ENCODE measurements around the gene GOT2.
"Not testable (repeated sequence)": the region's sequence is repeated elsewhere in the genome, so short reads cannot be mapped to it uniquely, and the experiment has no call there.

GOT2 gene

DNA sequence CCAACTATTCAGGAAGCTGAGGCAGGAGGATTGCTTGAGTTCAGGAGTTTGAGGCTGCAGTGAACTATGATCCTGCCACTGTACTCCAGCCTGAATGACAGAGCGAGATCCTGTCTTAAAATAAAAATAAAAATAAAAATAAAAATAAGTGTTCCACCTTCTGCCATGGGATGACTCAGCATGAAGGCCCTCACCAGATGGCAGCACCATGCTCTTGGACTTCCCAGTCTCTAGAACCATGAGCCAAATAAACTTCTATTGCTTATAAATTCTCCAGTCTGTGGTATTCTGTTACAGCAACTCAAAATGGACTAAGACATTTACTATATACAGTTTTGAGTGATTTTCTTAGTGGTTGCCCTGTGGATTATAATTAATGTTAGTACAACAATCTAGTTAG is 41.7 kb downstream of the GOT2 start:
- Histone ChIP-seq H3K4me3 (ENCODE audit: low read length) (no peak overlapping the region), H3K27me3 (ENCODE audit: insufficient read depth, low read length) (no peaks in the 10 kb centered on the region)

DNA sequence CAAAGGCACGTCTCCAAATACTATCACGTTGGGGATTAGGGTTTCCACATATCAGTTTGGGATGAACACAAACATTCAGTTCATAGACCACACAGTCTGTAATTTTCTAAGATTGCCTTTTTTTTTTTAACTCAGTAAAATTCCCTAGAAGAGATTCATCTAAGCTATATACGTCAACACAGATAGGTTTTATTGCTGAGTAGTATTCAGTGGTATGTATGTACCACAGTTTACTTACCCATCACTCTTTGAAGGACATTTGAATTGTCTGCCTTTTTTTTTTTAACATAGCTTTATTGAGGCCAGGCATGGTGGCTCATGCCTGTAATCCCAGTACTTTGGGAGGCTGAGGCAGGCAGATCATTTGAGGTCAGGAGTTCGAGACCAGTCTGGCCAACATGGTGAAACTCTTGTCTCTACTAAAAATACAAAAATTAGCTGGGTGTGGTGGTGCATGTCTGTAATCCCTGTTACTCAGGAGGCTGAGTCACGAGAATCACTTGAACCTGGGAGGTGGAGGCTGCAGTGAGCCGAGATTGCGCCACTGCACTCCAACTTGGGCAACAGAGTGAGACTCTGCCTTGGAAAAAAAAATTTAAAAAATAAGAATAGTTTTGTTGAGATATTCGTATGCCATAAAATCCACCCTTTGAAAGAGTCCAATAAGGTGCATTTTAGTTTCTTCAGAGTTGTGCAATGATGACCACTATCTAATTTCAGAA is 47.0 kb downstream of the GOT2 start:
- H3K36me3 ChIP-seq (ENCODE audit: insufficient read depth, low read length); H2AFZ ChIP-seq (ENCODE audit: low read depth, low read length); H3K4me3 ChIP-seq (ENCODE audit: low read length); H3K27me3 ChIP-seq (ENCODE audit: insufficient read depth, low read length); H3K9me3 ChIP-seq (ENCODE audit: low read length): not testable (repeated sequence)
- H3K4me1 ChIP-seq (ENCODE audit: insufficient read depth, low read length), result peaks cover 13% of the 10 kb centered on the region

More for the DNA sequence above, 41.7 kb downstream of the GOT2 start:
- Histone ChIP-seq H3K4me1 (ENCODE audit: insufficient read depth, low read length) (no peaks in the 10 kb centered on the region), H3K36me3 (ENCODE audit: insufficient read depth, low read length) (no peaks in the 10 kb centered on the region), H2AFZ (ENCODE audit: low read depth, low read length) (no peak overlapping the region), H3K9me3 (ENCODE audit: low read length) (no peaks in the 10 kb centered on the region)

DNA sequence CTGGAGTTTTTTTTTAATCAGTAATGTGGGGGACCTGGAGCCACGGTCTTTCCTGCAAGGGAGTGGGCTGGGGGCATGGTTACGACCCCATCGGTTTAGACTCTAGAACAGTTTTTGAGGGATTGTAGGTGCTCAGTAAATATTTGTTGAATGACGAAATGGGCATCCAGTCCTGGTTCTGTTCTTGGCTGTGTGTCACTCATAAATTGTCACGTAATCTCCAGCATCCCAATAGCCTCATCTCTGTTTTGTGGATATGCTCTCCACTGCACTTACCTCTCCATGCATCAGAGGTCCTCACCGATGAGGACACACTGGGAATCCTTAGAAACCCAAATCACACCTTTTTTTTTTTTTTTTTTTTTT is 49.0 kb downstream of the GOT2 start:
- H3K9me3 ChIP-seq (ENCODE audit: low read length), result no peaks in the 10 kb centered on the region
- H3K36me3 ChIP-seq (ENCODE audit: insufficient read depth, low read length), result peaks cover 6% of the 10 kb centered on the region
- peak overlapping the region; percentile 71 for H2AFZ ChIP-seq (ENCODE audit: low read depth, low read length)
- H3K4me1 ChIP-seq (ENCODE audit: insufficient read depth, low read length), result peaks cover 13% of the 10 kb centered on the region
- peak overlapping the region; percentile 84 for H3K4me3 ChIP-seq (ENCODE audit: low read length)
- H3K27me3 ChIP-seq (ENCODE audit: insufficient read depth, low read length), result no peaks in the 10 kb centered on the region

DNA sequence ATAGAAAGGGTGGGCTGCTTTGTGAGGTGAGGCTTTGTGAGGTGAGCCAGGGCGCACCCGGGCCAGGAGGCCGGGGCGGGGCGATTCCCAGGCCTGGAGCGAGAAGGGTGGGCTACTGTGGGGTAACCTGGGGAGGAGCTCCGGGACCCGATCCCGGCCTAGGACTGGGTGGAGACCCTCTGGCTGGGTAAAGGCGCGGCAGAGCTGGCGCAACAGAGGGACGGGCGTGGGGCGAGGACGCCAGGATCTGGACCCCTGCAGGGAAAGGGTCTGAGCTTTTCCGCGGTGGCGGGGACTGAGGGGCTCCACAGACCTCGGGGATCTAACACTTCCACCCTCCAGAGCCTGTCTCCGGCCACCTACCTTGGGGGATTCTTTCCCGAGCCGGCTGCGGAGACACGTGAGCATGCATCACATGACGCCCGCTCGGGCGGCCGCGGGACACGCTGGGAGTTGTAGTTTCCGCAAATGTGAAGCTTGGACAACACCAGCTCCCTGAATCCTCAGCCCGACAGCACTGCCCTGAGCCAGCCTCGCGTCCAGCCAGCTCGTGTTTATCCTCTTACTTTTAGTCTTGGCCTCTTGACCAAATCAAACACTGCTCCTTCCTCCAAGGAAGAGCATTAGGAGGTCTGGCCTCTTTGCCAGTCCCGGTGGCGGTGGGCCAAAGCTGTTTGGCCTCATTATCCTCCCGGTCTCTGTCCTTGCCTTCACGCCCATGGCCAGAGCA is 49.6 kb downstream of the GOT2 start, which contains the start of gene SLC38A7:
SLC38A7 (minus strand) TSS at position 417 of the 730 bp plus-strand sequence. CDS start 4,644 bp downstream, outside the sequence.
- Histone ChIP-seq H2AFZ (ENCODE audit: low read depth, low read length) (peak within 1 kb of the TSS; percentile 71), H3K36me3 (ENCODE audit: insufficient read depth, low read length) (peaks cover 10% of the 10 kb centered on the region), H3K27me3 (ENCODE audit: insufficient read depth, low read length) (no peaks in the 10 kb centered on the region), H3K4me1 (ENCODE audit: insufficient read depth, low read length) (peaks cover 13% of the 10 kb centered on the region), H3K4me3 (ENCODE audit: low read length) (peak within 1 kb of the TSS; percentile 84), H3K9me3 (ENCODE audit: low read length) (no peaks in the 10 kb centered on the region)

DNA sequence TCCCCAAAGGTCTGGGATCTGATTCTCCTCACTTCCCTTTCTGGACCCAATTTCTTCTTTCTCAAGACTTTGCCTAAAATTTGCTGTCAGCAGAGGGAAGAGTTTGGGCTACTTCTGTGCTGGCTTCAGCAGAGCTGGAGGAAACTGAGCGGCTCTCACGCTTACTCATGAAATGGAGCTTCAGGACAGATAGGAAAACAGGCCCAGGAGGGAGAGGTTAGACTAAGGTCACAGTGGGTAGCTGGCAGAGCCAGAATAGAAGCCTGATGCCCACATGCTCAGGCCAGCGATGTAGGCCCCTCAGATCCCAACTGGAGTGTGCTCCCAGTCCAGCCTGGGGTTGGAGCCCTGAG is 50.1 kb downstream of the GOT2 start:
- Histone ChIP-seq H3K27me3 (ENCODE audit: insufficient read depth, low read length) (no peaks in the 10 kb centered on the region), H3K4me3 (ENCODE audit: low read length) (peak overlapping the region; percentile 84), H3K36me3 (ENCODE audit: insufficient read depth, low read length) (peaks cover 11% of the 10 kb centered on the region), H3K4me1 (ENCODE audit: insufficient read depth, low read length) (peaks cover 13% of the 10 kb centered on the region), H3K9me3 (ENCODE audit: low read length) (no peaks in the 10 kb centered on the region), H2AFZ (ENCODE audit: low read depth, low read length) (peak overlapping the region; percentile 71)

DNA sequence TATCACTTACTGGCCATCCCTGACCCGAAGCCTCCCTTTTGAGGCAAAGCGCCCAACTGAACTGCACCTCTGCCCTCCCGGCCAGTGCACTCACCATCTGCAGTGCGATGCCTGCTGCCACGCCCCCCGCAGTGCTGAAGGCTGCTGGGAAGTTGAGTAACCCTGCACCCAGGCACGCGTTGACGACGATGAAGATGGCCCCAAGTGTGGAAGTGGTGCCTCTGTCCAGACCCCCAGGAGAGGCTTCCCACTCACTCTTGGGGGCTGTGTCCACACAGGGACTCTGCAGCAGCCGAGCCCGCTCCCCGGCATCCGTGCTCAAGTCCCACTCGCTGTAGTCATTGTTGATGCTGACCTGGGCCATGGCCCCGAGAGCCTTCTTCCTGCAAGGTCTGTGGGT is 54.4 kb downstream of the GOT2 start:
- H3K27me3 ChIP-seq (ENCODE audit: insufficient read depth, low read length), result no peaks in the 10 kb centered on the region
- H3K4me1 ChIP-seq (ENCODE audit: insufficient read depth, low read length), result peaks cover 13% of the 10 kb centered on the region
- peaks cover 38% of the 10 kb centered on the region for H3K36me3 ChIP-seq (ENCODE audit: insufficient read depth, low read length)
- no peaks in the 10 kb centered on the region for H3K9me3 ChIP-seq (ENCODE audit: low read length)
- no peak overlapping the region for H3K4me3 ChIP-seq (ENCODE audit: low read length)
- no peak overlapping the region for H2AFZ ChIP-seq (ENCODE audit: low read depth, low read length)

DNA sequence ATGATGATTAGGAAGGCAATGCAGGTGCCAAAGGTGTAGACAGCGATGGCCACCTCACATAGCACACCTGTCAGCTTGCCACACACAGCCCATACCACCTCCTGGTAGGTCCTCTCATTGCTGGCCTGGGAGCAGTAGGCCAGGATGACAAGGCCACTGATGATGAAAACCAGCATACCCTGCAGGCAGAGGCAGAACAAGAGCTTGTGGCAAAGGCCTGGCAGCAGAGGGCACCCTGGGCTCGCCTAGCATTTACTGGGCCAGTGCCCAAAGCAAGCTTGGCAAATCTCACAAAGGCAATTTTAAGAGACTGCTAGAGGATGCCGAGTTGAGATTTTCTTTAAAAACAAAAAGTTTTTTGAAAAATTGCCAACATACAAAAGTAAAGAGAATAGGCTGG is 55.4 kb downstream of the GOT2 start:
- H3K27me3 ChIP-seq (ENCODE audit: insufficient read depth, low read length), result no peaks in the 10 kb centered on the region
- H2AFZ ChIP-seq (ENCODE audit: low read depth, low read length), result no peak overlapping the region
- no peak overlapping the region for H3K4me3 ChIP-seq (ENCODE audit: low read length)
- peaks cover 7% of the 10 kb centered on the region for H3K4me1 ChIP-seq (ENCODE audit: insufficient read depth, low read length)
- H3K36me3 ChIP-seq (ENCODE audit: insufficient read depth, low read length), result peaks cover 38% of the 10 kb centered on the region
- no peaks in the 10 kb centered on the region for H3K9me3 ChIP-seq (ENCODE audit: low read length)

DNA sequence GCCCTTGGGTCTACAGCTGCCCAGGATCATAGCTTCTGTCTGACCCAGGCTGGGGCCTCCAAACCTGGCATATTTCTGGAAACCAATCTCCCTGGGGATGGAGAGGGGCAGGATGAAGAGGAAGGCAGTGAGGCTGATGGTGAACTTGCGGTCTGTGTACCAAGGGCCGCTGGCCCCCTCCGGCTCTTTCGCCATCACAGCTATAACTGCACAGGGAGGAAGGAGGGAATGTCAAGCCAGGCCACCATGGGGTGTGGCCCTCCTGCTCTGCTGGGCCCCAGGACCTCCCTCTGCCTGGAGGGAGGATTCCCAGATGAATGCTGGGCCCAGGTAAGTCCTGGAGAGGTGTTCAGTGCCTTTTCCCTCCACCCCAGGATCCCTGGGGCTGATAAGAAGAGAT is 55.8 kb downstream of the GOT2 start:
- Histone ChIP-seq H3K27me3 (ENCODE audit: insufficient read depth, low read length) (no peaks in the 10 kb centered on the region), H2AFZ (ENCODE audit: low read depth, low read length) (no peak overlapping the region), H3K36me3 (ENCODE audit: insufficient read depth, low read length) (peaks cover 38% of the 10 kb centered on the region), H3K9me3 (ENCODE audit: low read length) (no peaks in the 10 kb centered on the region), H3K4me1 (ENCODE audit: insufficient read depth, low read length) (peaks cover 2% of the 10 kb centered on the region), H3K4me3 (ENCODE audit: low read length) (no peak overlapping the region)

DNA sequence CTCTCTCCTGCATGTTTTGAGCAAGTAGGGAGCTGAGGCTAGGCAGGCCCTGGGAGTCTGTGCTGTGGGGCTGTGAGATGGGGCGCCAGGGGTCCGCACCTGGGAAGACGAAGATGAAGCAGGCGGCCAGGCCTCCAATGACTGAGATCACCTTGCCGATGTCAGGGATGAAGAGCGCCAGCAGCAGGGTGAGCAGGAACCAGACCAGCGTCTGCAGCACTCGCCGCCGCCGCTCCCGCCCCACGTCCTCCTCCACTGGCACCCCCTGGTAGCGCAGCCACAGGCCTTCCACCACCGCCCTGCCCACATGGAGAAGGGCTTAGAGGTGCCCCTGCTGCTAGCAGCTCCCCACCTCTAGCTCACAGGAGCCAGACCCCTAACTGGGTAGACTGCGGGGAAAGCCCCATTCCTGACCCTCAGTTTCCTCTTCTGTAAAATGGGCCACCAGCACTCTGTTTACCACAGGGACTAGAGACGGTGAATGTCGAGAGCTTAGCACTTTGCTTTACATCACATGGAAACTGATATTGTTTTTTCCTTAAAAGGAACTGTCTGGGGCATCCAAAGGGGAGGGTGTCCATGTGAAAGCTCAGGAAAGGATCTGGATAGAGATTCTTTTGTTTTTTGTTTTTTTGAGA is 63.1 kb downstream of the GOT2 start:
- H3K4me3 ChIP-seq (ENCODE audit: low read length), result no peak overlapping the region
- no peaks in the 10 kb centered on the region for H3K4me1 ChIP-seq (ENCODE audit: insufficient read depth, low read length)
- H3K27me3 ChIP-seq (ENCODE audit: insufficient read depth, low read length), result no peaks in the 10 kb centered on the region
- peaks cover 18% of the 10 kb centered on the region for H3K36me3 ChIP-seq (ENCODE audit: insufficient read depth, low read length)
- no peak overlapping the region for H2AFZ ChIP-seq (ENCODE audit: low read depth, low read length)
- H3K9me3 ChIP-seq (ENCODE audit: low read length), result no peaks in the 10 kb centered on the region

DNA sequence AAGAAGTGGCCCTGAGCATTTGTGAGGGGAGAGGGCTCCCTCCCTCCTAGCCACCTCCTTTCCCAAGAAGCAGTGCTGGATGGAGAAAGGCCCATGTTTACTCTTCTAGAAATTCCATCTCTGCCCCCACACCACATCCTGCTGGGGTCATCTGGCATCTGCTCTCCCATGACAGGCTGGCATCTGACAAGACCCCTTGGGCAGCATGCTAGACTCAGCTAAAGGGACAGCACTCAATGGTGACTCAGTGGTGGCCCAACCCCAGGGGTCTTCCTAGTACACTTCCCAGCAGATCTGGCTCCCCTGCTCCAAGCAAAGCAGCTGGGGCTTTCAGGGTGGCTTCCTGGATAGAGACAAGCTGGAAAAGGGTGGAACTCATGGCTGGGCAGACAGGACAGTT is 63.9 kb downstream of the GOT2 start:
- Histone ChIP-seq H3K4me3 (ENCODE audit: low read length) (no peak overlapping the region), H2AFZ (ENCODE audit: low read depth, low read length) (no peak overlapping the region), H3K27me3 (ENCODE audit: insufficient read depth, low read length) (no peaks in the 10 kb centered on the region), H3K9me3 (ENCODE audit: low read length) (no peaks in the 10 kb centered on the region), H3K4me1 (ENCODE audit: insufficient read depth, low read length) (no peaks in the 10 kb centered on the region), H3K36me3 (ENCODE audit: insufficient read depth, low read length) (peaks cover 11% of the 10 kb centered on the region)

DNA sequence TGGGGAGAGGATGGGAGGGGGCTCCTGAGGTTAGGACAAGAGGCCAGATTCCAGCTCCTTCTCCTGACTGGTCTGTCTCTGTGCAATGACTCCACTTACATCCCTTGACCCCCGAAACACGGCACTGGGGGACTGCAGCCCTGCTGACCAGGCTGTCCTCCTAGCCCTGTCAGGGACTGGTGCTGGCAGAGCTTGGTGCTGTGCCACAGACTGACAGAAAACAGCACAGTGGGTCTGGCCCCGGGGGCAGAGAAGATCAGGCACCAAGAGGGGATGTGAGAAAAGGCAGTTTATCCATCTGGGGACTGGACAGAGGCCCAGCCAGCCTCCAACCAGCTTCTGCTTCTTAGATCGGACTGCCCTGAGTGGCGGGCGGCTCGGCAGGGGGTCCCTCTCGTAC is 68.9 kb downstream of the GOT2 start:
- Histone ChIP-seq H3K4me3 (ENCODE audit: low read length) (no peak overlapping the region), H3K27me3 (ENCODE audit: insufficient read depth, low read length) (no peaks in the 10 kb centered on the region), H2AFZ (ENCODE audit: low read depth, low read length) (no peak overlapping the region), H3K9me3 (ENCODE audit: low read length) (no peaks in the 10 kb centered on the region), H3K4me1 (ENCODE audit: insufficient read depth, low read length) (no peaks in the 10 kb centered on the region), H3K36me3 (ENCODE audit: insufficient read depth, low read length) (peaks cover 7% of the 10 kb centered on the region)

DNA sequence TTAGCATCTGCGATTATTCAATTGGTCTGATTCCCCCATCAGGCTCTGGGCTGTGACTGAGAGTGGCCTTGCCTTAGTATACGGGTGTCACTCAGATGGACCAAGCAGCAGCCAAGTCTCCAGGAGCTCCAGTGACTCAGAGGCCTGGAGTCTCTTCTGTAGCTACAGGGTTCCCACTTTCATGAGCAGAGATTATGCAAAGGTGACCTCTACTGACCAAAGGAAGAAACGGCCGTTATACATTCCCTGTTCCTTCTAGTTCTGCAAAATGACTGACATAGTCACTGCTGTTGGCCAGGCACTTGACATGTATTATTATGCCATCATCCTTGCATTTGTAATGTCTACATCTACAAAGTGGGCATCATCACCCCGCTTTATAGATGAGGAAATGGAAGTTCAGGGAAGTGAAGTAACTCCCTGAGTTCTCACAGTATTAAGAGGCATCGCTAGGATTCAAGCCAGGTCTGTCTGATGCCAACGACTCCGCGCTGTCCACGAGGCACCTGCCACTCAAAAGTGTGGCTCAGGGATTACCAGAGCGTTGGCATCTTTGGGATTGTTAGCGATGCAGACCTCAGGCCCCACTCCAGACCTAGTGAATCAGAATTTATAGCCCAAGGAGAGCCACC is 72.8 kb downstream of the GOT2 start:
- Histone ChIP-seq H2AFZ (ENCODE audit: low read depth, low read length) (no peak overlapping the region), H3K4me1 (ENCODE audit: insufficient read depth, low read length) (no peaks in the 10 kb centered on the region), H3K9me3 (ENCODE audit: low read length) (no peaks in the 10 kb centered on the region), H3K36me3 (ENCODE audit: insufficient read depth, low read length) (no peaks in the 10 kb centered on the region), H3K27me3 (ENCODE audit: insufficient read depth, low read length) (no peaks in the 10 kb centered on the region), H3K4me3 (ENCODE audit: low read length) (no peak overlapping the region)

DNA sequence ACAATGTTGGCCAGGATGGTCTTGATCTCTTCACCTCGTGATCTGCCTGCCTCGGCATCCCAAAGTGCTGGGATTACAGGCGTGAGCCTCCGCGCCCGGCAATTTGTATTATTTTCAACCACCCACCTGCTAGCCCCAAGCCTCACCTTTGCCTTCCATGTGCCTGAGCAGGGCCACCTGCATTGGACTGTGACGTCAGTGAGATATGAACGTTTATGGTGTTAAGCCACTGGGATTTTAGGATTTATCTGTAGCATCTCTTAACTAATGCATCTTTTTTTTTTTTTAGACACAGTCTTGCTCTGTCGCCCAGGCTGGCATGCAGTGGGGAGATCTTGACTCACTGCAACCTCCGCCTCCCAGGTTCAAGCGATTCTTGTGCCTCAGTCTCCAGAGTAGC is 74.2 kb downstream of the GOT2 start:
- H3K9me3 ChIP-seq (ENCODE audit: low read length); H3K27me3 ChIP-seq (ENCODE audit: insufficient read depth, low read length); H2AFZ ChIP-seq (ENCODE audit: low read depth, low read length); H3K4me3 ChIP-seq (ENCODE audit: low read length); H3K4me1 ChIP-seq (ENCODE audit: insufficient read depth, low read length); H3K36me3 ChIP-seq (ENCODE audit: insufficient read depth, low read length): not testable (repeated sequence)

All from neuron (in vitro differentiated cells).